Bronchial epithelial cell (primary cell): ENCODE results near the gene NMUR2. TPM values are rescaled to one million over a fixed set of nuclear protein-coding genes. Genes with fewer than 3 reads are reported as not detected.

Experiments used
- DNase-seq: peaks from one replicate; pipeline ENCODE4 v3.0.0-alpha.2; 2010; ENCODE audit warnings: low read depth
- FAIRE-seq: peaks from 2 replicates; lab custom pipeline; 2011; peaks lifted over from hg19 to GRCh38; lab: Jason Lieb, UNC
- H3K27me3 ChIP-seq: 2 replicates; pipeline ENCODE4 v1.5.1; 2011; ENCODE audit warnings: low read length; ENCODE audit not compliant: control insufficient read depth, insufficient read depth
- H3K36me3 ChIP-seq: 2 replicates; pipeline ENCODE4 v1.5.1; 2011; ENCODE audit warnings: low read length; ENCODE audit not compliant: control insufficient read depth, insufficient read depth
- H3K4me3 ChIP-seq: 2 replicates; pipeline ENCODE4 v1.5.1; 2011; ENCODE audit warnings: mild to moderate bottlenecking, low read depth, low read length, control low read depth
- CTCF ChIP-seq: IDR thresholded peaks from 2 replicates; pipeline ENCODE4 v1.5.1; 2011; ENCODE audit warnings: mild to moderate bottlenecking, moderate library complexity, low read length, control low read depth, inconsistent platforms; ENCODE audit not compliant: insufficient read depth, severe bottlenecking
- total RNA-seq: library from RNA; depleted of rRNA; stranded (reverse); fragments of >200 nt; gene quantifications from 2 replicates; pipeline ENCODE4 v1.2.1, GENCODE V29; 2014

Gene NMUR2
- total RNA-seq, 1 donor from 2014 or later = not detected

DNA sequence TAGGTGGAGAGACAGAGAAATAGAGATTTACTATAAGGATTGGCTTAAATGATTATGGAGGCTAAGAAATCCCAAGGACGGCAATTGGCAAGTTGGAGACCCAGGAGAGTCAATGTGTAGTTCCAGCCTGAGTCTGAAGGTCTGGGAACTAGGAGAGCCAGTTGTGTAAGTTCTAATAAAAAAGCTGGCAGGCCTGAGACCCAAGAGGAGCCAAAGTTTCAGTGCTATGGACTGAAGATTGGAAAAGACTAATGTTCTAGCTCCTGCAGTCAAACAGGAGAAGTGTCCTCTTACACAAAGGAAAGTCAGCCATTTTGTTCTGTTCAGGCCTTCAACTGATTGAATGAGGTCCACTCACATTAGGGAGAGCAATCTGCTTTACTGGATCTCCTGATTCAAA is 50.0 kb downstream of the NMUR2 start:
- no peaks in the 10 kb centered on the region for H3K27me3 ChIP-seq
- no peak overlapping the region for H3K4me3 ChIP-seq
- no peaks in the 10 kb centered on the region for H3K36me3 ChIP-seq
- no peak for DNase-seq
- no peak for TF ChIP-seq CTCF
- FAIRE-seq = no peak

- Histone ChIP-seq H3K27me3 (no peaks in the 10 kb centered on the region), H3K4me3 (no peak overlapping the region), H3K36me3 (no peaks in the 10 kb centered on the region)
- FAIRE-seq = no peak
- DNase-seq = no peak
- TF ChIP-seq CTCF = no peak
Observed at GRCh38 chr5:152353001-152353400, 52.1 kb downstream of the NMUR2 start.

DNA sequence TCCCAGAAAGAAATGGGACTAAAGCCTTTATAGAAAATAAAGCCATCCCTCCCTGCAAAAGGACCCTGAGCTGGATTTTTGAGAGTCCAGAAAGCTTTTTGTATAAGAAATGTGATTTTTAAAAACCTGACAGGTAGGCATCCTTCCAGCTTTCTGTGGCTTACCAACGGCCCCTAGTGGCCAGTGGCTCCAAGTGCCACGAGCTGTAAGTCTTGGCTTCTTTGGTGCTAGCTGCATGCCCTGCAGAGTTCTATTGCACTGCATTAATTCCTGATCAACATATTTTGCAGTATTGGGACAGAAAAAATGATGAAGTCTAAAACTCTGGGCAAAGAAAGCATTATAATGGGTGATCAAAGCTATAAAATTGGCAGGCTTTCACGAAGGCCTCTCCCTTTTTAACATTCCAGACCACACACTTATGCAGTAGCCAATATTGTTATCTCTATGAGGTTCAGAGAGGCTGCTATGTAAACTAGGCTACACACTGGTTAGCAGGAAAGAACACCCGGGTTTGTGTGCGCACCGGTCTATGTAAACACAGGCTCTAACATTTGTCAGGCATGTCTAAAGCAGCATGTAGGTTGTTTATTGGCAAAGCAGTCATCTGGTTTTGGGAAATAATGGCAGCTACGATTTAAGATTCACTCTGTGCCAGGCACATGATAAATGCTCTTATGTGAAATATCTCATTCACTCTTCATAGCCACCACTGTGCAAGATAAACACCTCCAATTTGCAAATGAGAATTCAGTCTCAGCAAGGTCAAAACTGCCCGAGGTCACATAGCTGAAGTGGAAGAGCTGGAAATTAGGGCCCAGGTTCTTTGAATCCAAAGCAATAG is 55.2 kb downstream of the NMUR2 start:
- peak; percentile 47 for FAIRE-seq
- peak; percentile 37 for DNase-seq
- Histone ChIP-seq H3K27me3 (no peaks in the 10 kb centered on the region), H3K36me3 (no peaks in the 10 kb centered on the region), H3K4me3 (no peak overlapping the region)
- TF ChIP-seq CTCF = peak; percentile 94
